Measurements from ENCODE around the gene ATRN.

ATRN gene

DNA sequence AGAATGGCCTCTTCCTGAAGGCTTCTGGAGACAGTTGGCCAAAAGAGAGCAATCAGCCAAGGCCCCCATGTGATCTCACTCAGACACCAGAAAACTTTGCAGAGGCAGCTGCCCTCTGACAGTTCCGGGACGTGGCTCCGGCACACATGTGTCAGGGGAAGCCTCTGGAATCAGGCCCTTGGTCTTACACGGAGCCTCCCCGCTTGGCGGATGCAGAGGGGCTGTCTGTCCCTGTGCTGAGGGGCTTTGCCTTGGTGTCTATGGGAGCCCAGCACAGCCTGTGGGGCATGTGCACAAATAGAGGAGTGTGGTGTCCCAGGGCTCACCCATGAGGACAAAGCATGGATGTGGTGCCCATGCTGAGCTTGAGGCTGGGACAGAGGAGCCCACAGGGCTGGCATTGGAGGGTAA is 227.8 kb downstream of the ATRN start:
- Histone ChIP-seq H4K20me1 (ENCODE audit: insufficient read depth, low read length, poor library complexity, severe bottlenecking) (no peaks in the 10 kb centered on the region), H3F3A (ENCODE audit: low read depth) (no peaks in the 10 kb centered on the region), H2AFZ (ENCODE audit: low read length) (no peak overlapping the region), H3K4me2 (ENCODE audit: low read depth, low read length, poor library complexity, severe bottlenecking) (no peak overlapping the region), H3K4me1 (ENCODE audit: insufficient read depth, low read length, poor library complexity, severe bottlenecking) (no peaks in the 10 kb centered on the region), H3K9ac (ENCODE audit: low read depth, low read length, poor library complexity, severe bottlenecking) (no peak overlapping the region), H3K27me3 (ENCODE audit: insufficient read depth, low read length, poor library complexity, severe bottlenecking) (no peaks in the 10 kb centered on the region), H3K36me3 (ENCODE audit: insufficient read depth, low read length) (no peaks in the 10 kb centered on the region), H3K9me2 (replicated peaks; ENCODE audit: low read depth, low read length) (no peaks in the 10 kb centered on the region), H3K79me2 (ENCODE audit: insufficient read depth, low read length) (no peaks in the 10 kb centered on the region), H3K4me3 (ENCODE audit: low read length, poor library complexity, severe bottlenecking) (no peak overlapping the region), H3K9me3 (ENCODE audit: insufficient read depth, low read depth, low read length) (no peaks in the 10 kb centered on the region)
- TF ChIP-seq, protein P1, sequence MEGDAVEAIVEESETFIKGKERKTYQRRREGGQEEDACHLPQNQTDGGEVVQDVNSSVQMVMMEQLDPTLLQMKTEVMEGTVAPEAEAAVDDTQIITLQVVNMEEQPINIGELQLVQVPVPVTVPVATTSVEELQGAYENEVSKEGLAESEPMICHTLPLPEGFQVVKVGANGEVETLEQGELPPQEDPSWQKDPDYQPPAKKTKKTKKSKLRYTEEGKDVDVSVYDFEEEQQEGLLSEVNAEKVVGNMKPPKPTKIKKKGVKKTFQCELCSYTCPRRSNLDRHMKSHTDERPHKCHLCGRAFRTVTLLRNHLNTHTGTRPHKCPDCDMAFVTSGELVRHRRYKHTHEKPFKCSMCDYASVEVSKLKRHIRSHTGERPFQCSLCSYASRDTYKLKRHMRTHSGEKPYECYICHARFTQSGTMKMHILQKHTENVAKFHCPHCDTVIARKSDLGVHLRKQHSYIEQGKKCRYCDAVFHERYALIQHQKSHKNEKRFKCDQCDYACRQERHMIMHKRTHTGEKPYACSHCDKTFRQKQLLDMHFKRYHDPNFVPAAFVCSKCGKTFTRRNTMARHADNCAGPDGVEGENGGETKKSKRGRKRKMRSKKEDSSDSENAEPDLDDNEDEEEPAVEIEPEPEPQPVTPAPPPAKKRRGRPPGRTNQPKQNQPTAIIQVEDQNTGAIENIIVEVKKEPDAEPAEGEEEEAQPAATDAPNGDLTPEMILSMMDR (conservative IDR thresholded peaks at IDR 0.05; ENCODE audit: low read length): no peak
- no peak for TF ChIP-seq EZH2phosphoT487 (IDR thresholded peaks at IDR 0.05; ENCODE audit: borderline replicate concordance)

DNA sequence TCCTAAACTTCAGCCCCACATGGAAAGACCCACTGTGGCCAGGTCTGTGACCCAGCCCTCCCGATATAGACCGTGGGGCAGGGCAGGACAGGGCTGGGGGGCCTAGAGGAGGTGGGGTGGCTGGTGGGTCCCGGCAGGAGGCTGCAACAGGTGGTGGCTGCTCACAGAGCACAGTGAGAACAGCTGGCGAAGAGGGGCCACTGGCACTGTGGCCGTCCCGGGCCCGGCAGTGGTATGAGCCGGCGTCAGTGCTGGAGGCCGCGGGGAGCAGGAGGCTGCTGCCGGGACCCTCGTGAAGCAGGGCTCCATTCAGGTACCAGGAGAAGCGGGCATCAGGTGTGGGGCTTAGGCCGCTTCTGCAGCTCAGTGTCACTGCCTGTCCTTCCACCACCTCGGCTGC is 228.2 kb downstream of the ATRN start:
- H4K20me1 ChIP-seq (ENCODE audit: insufficient read depth, low read length, poor library complexity, severe bottlenecking): no peaks in the 10 kb centered on the region
- TF ChIP-seq, protein P1 (conservative IDR thresholded peaks at IDR 0.05; ENCODE audit: low read length): no peak
- no peak for TF ChIP-seq EZH2phosphoT487 (IDR thresholded peaks at IDR 0.05; ENCODE audit: borderline replicate concordance)
- H3K4me1 ChIP-seq (ENCODE audit: insufficient read depth, low read length, poor library complexity, severe bottlenecking): no peaks in the 10 kb centered on the region
- H3K4me3 ChIP-seq (ENCODE audit: low read length, poor library complexity, severe bottlenecking): no peak overlapping the region
- H3K36me3 ChIP-seq (ENCODE audit: insufficient read depth, low read length): no peaks in the 10 kb centered on the region
- no peaks in the 10 kb centered on the region for H3K9me3 ChIP-seq (ENCODE audit: insufficient read depth, low read depth, low read length)
- no peaks in the 10 kb centered on the region for H3K79me2 ChIP-seq (ENCODE audit: insufficient read depth, low read length)
- H2AFZ ChIP-seq (ENCODE audit: low read length): no peak overlapping the region
- H3K4me2 ChIP-seq (ENCODE audit: low read depth, low read length, poor library complexity, severe bottlenecking): no peak overlapping the region
- H3K9me2 ChIP-seq (replicated peaks; ENCODE audit: low read depth, low read length): no peaks in the 10 kb centered on the region
- H3K27me3 ChIP-seq (ENCODE audit: insufficient read depth, low read length, poor library complexity, severe bottlenecking): no peaks in the 10 kb centered on the region
- H3F3A ChIP-seq (ENCODE audit: low read depth): no peaks in the 10 kb centered on the region
- no peak overlapping the region for H3K9ac ChIP-seq (ENCODE audit: low read depth, low read length, poor library complexity, severe bottlenecking)

All from Loucy (cell line).